HG03439 (cell line): Measurements from ENCODE around the gene CCDC92.

ENCODE experiments used
- ATAC-seq: cut with Tn5 transposase; IDR thresholded peaks from one replicate; pipeline ENCODE4 v1.9.1; 2021; ENCODE audit warnings: mild to moderate bottlenecking, moderate library complexity; ENCODE audit not compliant: unreplicated experiment

CCDC92 gene

GRCh38 chr12:123892853-123893252 is 79.8 kb downstream of the CCDC92 start:
- no peak for ATAC-seq

DNA sequence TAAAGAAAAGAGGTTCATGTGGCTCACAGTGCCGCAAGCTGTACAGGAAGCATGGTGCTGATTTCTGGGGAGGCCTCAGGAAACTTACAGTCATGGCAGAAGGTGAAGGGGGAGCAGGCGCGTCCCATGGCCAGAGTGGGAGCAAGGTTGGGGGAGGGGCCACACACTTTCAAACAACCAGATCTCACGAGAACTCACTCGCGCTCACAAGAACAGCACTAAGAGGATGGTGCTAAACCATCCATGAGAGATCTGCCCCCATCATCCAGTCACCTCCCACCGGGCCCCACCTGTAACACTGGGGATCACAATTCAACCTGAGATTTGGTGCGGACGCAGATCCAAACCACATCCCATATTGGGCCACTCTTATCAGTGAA is 80.5 kb downstream of the CCDC92 start:
- no peak for ATAC-seq

DNA sequence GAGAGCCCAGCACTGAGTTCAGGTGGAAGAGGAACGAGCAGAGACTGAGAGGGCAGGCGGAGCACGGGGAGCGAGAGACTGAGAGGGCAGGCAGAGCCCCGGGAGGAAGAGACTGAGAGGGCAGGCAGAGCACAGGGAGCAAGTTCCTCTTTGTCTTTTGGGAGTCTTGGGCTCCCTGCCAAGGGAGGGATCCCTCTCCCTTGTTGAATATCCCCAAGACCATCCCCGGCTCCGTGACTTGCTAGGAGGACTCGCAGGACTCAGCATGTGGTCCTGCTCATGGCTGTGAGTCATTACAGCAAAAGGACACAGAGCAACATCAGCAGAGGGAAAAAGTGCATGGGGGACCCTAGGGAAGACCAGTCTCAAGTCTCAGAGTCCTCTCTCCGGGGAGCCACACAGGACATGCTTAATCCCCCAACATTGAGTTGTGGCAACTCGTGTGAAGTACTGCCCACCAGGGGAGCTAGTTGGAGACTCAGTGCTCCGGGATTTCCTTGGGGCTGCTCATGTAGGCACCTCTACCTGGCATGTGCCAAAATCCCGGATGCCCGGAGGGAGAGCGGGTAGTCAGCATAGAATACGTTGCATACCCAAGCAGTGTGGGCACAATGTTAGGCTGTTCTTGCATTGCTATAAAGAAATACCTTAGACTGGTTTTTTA is 81.0 kb downstream of the CCDC92 start:
- no peak for ATAC-seq

DNA sequence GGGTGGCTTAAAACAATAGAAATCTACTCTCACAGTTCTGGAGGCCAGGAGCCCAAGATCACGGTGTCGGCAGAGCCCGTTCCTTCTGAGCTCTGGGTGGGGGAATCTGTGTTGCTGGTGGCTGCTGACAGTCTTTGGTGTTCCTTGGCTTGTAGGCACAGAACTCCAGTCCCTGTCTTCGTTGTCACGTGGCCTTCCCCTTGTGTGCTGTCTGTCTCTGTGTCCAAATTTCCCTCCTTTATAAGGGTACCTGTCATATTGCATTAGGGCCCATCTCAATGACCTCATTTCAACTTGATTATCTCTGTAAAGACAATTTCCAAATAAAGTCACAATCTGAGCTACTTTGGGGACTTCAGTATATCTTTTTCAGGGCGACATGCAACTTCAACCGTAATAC is 81.6 kb downstream of the CCDC92 start:
- no peak for ATAC-seq

DNA sequence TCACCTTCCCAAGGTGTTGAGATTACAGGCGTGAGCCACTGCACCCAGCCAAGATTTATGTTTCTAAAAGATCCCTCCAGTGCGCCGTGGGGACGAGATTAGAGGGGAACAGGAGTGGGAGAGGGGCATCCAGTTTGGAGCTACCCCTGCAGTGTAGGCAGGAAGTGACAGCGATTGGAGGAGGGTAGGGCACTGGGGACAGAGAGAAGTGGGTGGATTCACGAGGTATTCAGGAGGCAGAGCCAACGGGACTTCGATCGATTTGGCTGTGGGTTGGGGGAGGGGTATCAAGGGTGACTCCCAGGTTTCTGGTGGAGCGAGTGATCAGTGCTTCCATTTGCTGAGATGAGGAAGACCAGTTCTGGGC is 82.1 kb downstream of the CCDC92 start:
- ATAC-seq: no peak

DNA sequence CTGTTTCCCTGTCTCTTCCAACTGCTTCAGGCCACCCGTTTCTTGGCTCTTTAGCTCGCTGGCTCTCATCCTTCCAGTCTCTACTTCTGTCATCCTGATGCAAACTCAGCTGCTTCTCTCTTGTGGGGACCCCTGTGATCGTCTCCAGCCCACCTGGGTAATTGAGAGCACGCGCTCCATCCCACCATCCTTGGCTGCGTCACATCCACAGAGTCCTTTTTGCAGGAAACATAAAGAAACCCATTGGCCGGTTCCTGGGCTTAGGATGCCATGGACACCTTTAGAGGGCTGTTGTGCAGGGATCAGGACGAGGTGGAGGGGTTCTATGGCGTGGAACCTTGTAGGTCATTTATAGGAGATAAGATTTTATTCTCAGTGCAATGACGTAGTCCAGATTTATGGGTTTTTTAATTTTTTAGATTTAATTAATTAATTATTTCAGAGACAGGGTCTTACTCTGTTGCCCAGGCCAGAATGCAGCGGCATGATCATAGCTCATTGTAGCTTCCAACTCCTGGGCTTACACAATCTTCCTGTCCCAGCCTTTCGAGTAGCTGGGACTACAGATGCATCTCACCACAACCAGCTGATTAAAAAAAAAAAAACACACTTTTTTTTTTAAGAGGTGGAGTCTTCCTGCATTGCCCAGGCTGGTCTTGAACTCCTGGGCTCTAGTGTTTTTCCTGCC is 82.6 kb downstream of the CCDC92 start:
- ATAC-seq: no peak

GRCh38 chr12:123888989-123889388 is 83.6 kb downstream of the CCDC92 start:
- ATAC-seq: no peak

DNA sequence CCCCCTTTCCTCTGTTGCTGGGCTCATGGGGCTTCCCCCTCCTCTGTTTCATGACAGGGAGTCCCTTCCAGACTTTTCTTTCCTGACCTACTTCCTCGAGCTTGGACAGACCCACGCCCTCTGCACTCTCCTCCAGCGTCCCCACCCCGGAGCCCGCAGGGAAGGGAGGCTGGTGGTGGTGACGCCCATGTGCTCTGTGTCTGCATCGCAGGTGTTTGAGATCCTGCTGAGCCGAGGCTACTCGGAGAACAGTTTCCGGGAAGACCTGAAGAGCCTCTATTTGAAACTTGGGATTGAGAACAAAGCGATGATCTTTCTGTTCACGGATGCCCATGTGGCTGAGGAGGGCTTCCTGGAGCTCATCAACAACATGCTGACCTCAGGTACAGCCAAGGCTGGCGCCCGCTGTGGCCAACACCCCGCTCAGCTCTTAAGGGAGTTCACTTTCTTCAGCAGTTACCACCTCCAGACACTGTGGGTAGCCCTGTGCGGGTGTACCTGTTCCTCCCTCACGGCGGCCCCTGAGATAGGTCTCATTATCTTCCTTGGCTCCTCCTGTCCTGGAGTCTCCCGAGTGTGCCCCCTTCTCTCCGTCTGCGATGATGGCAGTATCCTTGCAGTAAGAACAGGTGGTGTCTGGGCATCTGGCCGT is 85.6 kb downstream of the CCDC92 start:
- no peak for ATAC-seq

DNA sequence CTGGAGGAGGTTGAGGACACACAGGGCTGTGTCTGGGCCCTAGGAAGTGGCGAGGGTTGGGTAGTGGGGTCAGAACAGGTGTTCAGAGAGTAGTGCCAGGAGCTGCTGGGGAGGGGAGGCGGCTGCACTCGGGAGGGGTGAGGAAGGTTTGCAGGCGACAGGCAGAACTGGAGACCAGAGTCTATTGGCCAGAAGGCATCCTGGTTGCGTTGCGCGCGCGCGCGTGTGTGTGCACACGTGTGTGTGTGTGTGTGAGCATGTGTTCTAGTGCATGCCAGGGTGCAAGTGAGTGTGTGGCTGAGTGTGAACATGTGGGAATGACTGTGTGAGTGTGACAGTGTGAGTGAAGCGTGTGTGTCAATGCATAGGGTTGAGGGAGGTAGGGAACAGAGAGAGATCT is 86.4 kb downstream of the CCDC92 start:
- ATAC-seq: no peak
